Measurements from ENCODE around the gene MOBP.

Gene MOBP

GRCh38 chr3:39541917-39542329, 74.4 kb downstream of the MOBP start:
- DNase-seq (ENCODE audit: low spot score), result no peak

GRCh38 chr3:39542588-39542988, 75.1 kb downstream of the MOBP start:
- DNase-seq (ENCODE audit: low spot score), result no peak

DNA sequence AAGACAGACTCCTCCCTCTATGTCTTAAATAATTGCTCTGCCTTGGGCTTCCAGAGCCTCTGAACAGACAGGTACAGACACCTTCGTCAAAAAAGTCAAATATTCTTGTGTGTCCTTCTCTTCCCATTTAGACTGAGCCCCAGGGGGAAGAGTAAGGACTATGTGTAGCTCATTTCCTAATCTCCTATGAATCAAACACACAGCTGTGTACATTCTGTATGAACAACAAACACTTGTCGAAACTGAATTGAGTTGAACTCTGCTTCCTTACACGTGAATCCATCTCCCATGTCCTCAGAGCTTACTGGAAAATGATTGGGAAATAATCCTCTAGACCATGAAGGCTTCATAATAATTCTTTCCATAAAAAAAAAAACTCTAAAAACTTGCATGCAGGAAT, 80.8 kb downstream of the MOBP start:
- no peak for DNase-seq (ENCODE audit: low spot score)

GRCh38 chr3:39550354-39551051, 83.0 kb downstream of the MOBP start:
- no peak for DNase-seq (ENCODE audit: low spot score)
